Midbrain (tissue), 1 donor: ENCODE results near the gene APOBEC3H.

Experiments
- DNase-seq: peaks from one replicate; lab custom pipeline; 2025; lab: John Stamatoyannopoulos, UW

Gene APOBEC3H

DNA sequence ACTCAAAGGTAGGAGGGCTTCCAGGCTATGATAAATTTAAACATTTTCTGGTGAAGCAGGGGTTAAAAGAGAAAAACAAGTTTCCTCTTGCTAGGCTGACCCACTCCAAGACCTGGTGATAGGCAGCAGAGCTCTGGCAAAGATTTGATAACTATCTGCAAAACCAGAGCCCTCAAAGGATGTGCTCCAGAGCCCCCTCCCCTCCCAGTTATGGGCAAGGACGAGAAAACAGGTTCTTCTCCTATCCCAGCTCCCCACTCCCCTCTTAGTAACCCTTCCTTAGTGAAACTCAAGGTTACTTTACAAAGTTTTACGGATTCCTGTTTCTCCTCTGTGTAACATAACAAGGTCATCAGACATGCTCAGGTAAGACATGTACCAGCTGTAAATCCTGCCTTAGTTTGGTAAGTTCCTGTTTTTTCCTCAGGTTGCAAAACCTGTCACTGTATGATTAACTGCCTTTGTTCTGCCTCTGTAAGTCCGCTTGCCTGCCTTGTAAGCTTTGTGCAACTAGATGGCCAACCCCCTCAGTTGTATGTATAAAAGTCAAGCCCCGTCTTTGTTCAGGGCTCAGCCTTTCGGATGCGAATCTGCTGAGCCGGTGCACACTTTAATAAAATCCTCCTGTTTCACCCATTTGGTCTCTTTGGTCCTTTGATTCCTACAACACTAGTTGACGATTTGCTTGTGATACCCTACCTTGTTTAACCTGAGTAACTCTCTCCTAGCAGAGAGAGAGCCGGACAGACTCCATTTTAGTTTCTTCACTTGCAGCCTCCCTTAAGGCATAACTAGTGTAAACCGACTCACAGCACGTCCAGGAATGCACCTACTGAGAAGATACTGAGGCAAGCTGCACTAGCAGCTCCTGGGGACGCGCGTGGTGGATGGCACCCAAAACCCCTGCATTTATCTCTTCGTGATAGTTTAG lies 13.9 kb downstream of the APOBEC3H start:
- DNase-seq: no peak

DNA sequence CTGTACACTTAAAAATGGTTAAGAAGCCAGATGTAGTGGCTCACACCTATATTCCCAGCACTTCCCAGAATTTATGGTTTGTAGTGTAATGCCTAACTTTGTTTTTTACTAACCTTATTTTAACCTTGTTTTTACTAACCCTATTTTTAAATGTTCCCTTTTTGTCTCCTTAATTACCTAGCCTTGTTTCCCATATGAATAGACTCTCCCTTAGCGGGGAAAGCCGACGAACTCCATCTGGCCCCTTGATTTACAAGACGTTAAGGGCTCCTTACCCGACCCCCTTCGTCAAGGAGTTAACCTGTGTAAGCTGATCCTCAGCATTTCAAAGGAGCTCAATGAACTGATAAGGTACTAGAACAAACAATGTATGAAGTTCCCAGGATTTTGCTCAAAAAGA lies 17.1 kb downstream of the APOBEC3H start:
- DNase-seq: no peak

DNA sequence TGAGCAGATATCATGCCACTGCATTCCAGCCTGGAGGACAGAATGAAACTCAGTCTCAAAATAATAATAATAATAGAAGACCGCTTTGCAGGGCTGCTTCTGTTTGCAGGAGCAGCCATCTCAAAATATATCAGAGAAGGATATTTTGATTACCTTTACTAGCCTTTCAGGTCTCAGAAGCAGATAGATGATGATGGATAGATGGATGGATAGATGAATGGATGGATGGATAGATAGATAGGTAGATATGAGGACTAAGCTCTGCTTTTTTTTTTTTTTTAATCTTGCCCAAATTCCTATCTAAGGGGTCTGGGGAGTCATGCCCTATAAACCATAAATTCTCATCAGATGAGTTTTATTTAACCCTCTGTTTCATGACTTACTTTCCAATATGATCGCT lies 18.5 kb downstream of the APOBEC3H start:
- no peak for DNase-seq

DNA sequence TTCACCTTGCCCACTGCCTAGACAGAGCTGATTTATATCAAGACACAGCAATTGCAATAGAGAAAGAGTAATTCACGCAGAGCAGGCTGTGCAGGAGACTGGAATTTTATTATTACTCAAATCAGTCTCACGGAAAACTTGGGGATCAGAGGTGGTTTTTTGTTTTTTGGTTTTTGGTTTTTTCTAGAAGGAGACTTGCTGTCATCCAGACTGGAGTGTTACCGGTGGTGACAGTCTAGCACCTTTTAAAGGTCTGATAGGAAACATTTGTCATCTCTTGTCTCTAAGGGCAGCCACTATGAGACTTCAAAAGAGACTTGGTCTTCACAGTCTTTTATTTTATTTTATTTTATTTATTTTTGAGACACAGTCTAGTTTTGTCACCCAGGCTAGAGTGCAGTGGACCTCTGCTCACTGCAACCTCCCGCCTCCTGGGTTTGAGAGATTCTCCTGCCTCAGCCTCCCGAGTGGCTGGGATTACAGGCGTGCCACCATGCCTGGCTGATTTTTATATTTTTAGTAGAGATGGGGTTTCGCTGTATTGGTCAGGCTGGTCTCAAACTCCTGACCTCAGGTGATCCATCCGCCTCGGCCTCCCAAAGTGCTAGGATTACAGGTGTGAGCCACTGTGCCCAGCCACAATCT lies 19.1 kb downstream of the APOBEC3H start:
- DNase-seq: no peak

DNA sequence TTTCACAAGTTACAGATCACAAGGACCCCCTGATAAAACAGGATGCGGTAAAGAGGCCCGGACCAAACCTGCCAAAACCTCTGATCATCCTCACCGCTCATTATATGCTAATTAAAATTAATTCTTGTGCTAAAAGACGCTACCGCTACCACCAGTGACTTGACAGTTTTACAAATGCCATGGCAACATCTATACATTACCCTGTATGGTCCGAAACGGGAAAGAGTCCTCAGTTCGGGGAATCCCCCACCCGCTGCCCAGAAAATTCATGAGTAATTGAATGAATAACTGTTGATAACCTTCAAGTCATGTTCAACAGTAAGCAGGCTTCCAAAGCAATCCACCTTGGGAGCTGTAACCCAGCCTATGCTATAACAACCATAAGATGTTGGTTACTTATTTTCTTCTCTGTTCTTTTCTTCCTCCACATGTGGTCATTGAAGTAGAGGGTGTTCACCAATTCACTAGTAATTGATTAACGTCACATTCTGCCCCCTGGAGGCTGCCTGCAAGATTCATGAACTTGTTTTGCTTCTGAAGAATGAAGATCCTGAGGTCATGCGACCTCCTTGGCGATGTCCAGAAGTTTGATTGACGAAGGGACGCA lies 20.6 kb downstream of the APOBEC3H start:
- DNase-seq: no peak

DNA sequence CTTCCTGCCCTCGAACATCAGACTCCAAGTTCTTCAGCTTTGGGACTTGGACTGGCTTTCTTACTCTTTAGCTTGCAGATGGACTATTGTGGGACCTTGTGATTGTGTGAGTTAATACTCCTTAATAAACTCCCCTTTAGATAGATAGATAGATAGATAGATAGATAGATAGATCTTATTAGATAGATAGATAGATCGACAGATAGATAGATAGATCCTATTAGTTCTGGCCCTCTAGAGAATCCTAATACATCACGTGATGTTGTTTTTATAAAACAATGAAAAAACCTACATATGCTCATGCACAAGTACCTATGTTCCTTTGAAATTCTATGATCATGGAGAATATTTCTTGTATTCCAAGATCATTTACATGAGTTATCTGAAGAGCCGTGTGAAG lies 23.9 kb downstream of the APOBEC3H start:
- no peak for DNase-seq

DNA sequence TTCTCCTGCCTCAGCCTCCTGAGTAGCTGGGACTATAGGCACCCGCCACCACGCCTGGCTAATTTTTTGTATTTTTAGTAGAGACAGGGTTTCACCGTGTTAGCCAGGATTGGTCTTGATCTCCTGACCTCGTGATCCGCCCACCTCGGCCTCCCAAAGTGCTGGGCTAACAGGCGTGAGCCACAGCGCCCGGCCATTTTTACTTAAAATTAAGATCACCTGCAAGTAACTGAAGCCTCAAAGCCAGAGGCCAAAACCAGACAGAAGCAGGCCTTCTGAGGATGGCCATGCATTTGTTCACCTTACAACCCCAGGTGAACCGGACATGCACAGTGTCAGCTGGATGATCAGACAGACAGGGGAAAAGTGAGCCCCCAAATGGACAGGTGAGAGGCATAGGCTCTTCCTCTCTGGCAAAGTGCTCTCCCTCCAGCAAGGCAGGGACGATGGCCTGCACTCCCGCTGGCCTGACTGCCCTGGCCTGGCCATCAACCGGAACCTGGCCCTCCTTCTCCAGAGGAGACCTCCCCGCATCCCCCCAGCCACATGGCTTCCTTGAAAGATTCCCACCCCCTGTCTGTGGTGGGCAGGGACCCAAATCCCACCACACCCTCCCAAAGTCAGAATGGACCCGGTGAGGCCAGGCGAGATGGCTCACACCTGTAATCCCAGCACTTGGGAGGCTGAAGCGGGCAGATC lies 25.9 kb downstream of the APOBEC3H start:
- DNase-seq: no peak

DNA sequence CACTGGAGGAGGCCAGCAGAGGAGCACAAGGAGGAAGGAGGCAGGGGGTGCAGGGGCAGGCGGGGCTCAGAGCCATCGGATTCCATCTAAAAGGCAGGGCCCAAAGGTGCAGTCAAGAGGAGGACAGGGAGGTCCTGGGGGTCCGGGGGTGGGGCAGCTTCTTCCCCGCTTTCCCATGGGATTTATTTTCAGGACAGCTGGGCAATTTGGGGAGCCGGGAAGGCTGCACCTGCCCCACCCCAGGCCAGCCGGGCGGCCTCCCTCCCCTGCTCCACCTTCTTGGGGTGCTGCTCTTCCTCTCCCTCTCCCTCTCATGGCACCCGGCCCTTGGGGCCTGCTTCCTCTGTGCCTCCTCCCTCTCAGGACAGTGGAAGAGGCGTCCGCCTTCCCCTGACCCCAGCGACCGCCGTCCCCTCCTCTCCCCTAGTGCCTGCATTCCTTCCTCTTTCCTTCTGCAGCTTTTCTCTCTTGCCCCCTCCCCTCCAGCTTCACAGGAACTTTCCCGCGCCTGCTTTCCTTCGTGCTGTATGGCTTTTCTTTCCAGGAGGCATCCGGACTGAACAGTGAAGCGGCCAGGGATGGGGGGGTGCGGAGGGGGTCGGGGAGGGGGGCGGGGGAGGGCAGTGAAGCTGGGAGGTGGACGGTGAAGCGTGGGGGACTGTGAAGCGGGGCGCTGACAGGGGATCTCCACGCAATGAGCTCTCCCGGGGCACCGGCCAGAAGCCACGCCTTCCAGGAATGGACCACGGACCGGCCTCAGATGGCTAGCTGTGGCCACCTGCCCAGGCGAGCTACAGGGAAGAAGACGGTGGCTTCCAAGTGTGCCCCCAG lies 26.9 kb downstream of the APOBEC3H start:
- no peak for DNase-seq

DNA sequence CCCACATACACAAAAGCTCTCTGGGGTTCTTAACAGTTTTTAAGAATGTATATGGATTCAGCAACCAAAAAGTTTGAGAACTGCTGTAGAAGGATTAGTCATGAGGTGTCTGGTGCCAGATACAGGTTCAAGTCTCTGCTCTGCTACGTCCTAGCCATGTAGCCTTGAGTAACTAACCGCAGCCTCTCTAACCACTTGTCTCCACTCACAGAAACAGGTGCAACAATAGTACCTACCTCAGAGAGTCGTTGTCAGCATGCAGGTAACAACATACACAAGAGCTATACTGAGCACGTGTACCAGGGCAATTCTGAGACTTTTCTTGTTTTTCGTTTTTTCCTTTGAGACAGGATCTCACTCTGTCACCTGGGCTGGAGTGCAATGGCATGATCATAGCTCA lies 28.6 kb downstream of the APOBEC3H start:
- no peak for DNase-seq

DNA sequence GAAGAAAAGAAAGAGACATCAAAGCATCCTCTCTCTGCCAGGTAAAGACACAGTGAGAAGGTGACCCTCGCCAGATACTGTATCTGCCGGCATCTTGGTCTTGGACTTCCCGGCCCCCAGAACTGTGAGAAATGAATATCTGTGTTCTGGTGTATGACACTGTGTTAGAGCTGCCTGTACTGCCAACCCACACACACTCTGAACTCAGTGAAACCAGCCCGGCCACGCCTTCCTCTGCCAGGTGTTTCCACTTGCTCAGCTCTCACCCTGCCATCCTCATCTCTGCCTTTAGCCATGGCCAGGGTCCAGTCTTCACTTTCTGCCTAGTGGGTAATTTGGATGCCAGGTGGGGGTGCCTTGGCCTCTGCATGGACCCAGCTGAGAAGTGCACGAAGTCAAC lies 31.5 kb downstream of the APOBEC3H start:
- DNase-seq: no peak

DNA sequence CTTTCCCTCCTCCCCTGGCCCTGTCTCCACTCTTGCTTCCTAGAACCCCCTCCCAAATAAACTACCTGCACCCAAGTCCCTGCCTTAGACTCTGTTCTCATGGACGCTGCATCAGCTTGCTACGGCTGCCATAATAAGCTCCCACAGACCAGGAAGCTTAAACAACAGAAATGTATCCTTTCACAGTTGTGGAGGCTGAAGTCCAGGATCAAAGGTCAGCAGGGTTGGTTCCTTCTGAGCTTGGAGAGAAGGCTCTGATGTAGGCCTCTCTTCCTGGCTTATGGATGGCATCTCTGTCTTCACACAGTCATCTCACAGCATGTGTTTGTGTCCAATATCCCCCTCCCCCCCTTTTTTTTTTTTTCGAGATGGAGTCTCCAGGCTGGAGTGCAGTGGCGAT lies 32.0 kb downstream of the APOBEC3H start:
- no peak for DNase-seq

DNA sequence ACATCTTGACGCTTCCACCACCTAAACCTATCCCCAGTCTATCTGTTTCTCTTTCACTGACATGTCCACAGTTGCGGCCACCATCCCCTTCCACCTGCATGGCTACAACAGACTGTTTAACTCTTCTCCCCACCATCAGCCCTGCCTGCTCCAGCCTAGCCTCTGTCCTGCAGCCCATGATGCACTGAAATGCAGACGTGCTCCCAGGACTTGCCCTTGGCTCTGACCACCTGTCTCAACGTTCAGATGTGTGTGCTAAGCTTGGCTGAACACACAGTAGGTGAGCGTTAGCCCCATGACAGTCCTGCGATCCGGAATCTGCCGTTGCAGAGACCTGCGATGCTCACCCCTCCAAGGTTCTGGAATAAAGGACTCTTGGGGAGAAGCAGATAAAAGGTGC lies 32.7 kb downstream of the APOBEC3H start:
- DNase-seq: no peak

DNA sequence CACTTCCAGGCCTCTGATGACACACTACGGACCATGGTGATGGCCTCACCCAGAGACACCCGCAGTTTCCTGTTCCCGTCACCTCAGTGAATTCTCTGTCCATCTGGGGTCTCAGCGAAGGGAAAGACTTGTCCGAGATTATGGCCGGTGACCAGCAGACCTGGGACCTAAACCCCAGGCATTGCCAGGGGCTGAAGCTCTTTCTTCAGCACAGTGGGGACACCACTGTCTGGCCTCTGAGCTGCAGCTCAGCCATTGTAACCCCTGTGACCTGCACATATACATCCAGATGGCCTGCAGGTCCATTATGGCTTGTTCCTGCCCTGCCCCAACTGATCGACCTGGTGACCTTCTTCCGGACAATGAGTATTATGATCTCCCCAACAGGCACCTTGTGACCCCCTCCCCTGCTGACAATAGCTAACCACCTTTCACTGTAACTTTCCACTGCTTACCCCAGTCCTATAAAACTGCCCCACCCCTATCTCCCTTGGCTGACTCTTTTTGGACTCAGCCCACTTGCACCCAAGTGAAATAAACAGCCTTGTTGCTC lies 33.2 kb downstream of the APOBEC3H start:
- no peak for DNase-seq

DNA sequence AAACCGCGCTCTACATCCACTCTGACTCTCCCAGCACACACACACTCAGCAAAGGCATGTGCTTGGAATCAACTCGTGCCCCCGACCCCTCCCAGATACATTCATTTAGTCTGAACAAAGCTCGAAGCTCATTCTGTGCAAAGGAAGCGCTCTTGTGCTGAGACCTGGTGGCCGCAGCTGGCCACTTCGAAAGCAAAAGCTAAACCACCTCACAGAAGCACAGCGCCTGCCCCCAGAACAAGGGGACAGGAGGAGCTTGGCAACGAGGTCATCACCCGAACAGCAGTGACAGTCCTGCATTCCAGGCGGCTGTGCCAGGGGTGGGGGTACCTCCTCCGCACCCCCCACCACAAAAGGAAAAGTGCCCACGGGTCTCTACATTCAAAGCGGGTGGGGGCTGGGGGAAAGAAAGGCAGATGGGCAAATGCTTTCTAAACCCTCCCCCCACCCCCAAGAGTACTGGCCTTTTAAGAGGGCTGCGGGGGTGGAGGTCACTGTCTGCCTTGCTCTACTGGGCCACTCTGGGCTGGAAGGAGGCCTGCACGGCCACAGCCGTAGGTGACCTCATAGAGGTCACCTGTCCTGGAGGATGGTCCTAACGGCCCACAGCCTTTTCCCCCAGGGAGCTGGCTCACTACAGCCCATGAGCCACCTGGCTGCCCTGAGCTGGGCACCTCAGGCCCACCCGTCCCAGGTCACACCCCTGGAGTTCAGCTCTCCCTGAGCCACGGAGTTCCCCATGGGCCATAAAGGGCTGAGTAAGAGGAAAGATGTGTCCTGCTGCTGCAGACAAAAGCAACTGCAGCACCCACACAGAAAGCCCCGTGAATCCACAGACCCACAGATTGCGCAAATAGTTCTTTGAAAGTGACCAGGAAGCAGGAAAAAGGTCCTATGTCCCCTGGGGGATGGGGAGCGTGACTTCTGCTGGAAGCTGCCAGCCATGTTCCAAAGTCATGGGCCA lies 34.1 kb downstream of the APOBEC3H start:
- no peak for DNase-seq

DNA sequence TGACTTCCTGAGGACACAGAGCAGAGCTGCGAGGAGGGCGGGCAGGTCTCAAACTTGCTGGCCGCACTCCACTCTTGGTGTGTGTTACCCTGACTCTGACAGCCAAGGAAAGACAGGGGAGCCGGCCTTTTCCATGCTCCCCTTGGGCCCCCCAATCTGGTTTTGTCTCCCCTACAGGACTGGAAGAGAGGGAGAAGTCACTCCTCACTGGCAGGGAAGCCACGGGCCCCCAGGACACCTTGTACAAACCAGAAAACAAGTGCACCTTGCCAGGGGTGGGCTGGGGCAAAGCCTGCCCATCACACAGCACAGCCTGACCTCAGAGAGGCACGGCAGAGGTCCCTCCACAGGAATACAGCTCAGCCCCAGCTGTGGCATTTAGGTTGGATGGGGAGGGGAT lies 35.2 kb downstream of the APOBEC3H start:
- DNase-seq: no peak

DNA sequence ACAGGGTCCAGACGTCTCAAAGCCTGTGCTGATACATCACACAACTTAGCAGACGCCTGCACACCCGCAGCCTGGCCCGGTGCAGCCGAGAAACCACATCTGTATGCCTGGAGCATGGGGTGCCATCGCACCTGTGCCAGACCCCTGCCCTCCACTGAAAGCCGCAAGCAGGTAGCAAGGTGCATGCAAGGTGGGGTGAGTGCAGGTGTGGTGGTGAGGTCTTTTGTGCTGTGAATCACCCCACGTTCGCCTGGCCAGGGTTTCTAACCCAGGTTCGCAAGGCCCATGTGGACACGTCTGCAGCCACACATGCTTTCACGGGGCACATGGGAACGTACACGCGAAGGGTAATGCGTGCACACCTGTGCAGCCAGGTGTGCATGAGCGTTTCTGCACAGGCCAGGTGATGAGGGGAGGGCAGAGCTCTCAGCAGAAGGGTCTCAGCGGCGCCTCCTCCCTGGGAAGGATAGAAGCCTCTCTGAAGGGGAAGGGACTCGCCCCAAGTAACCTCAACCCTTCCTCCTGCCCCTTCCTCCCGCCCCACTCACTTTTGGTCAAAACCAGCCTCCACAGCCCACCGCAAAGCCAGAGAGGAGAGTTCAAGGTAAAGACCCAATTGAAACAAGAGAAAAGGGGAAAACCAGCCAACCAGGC lies 36.0 kb downstream of the APOBEC3H start:
- no peak for DNase-seq

DNA sequence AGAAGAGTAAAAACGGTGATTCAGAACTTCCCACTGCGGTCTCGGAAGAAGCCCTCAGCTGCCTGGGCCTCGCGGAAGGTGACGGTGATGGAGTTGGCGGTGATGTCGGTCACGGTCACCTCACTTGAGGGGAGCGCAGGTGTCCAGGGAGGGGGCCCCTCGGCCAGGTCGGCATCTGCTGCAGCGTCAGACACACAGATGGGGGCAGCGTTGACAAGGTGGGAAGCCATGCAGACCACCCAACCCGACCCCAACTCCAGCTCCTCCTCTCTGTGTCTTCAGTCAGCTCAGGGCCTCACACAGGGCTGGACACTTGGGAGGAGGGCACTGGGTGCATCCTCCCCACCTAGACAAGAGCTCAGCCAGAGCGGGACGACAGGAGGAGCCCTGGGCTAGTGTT lies 36.8 kb downstream of the APOBEC3H start:
- DNase-seq: no peak

DNA sequence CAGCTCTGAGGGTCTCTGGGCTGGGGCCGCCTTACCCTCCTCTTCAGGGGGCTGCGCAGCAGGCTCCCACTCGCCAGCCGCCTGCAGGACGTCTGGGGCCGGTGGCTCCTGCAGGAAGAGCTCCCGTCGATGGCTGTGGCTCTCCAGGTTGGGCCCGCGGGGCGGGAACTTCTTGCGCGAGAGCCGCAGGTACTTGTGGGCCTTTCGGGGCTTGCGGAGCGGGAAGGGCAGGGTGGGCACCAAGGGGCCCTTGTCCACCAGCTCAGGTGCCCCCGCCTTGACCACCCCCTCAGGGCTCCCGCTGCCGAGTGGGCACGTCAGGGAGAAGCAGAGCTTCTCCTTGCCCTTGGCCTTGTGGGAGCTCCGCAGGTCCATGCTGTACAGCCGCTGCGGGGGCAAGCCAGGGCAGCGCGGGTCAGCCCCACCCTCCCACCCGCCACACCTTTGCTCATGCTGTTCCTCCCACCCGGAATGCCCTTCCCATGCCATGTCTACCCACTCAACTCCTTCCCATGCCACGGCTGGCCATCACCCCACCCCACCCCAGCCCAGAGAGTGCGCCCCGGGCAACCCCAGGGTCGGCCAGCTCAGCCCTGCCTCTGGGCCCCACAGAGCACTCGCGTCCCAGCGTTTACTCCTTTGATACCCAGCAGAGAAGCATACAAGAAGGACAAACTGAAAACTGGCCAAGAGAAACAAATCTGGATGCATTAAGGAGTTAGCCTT lies 37.5 kb downstream of the APOBEC3H start:
- no peak for DNase-seq
